ENCODE data around the gene SIK2. TPM values are rescaled to one million over a fixed set of nuclear protein-coding genes. Genes with fewer than 3 reads are reported as not detected.

The SIK2 gene
- total and polyA plus RNA-seq, 2 donors (not counting 1 experiment from before 2014, with no cell fraction given) = 4.9 to 21.8 TPM

DNA sequence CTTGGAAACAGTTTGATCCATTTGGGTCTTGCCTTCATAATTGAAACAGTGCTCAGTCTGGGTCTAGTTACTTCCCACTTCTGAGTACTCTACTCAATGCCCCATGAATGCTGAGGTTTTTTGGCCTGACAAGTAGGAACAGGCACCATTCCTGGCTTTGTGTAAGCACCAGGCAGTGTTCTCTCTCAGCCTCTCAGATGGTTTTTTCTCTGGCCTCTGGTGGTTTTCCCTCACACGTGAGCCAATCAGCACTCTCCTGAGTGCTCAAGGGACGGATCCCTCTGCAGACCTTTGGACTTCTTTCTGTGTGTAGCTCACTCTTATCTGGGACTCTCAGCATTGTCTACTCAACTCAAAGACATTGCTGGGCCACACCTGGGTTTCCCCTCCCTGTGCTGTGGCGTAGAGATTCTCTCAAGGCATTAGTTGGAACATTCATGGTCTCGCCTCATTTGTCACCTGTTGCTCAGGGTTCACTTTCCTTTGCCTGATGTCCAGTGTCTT is 21.3 kb downstream of the SIK2 start:
- no peaks in the 10 kb centered on the region for H3K27me3 Mint-ChIP-seq
- H3K9me3 ChIP-seq (ENCODE audit: control extremely low read depth in 1 of 3, control insufficient read depth in 2 of 3, insufficient read depth in 1 of 3, low read length in 2 of 3) = no peaks in the 10 kb centered on the region
- no peak overlapping the region for H3K4me3 Mint-ChIP-seq
- H3K79me2 ChIP-seq (ENCODE audit: control insufficient read depth, insufficient read depth, low read length) = peaks cover 4% of the 10 kb centered on the region
- no peaks in the 10 kb centered on the region for H3K4me1 ChIP-seq (ENCODE audit: control insufficient read depth in 2 of 2, insufficient read depth in 2 of 2, low read length in 2 of 2)
- WGBS (ENCODE audit: insufficient coverage) = 100% methylated on average over 3 of the region's 4 CpGs
- no peak overlapping the region for H3K4me2 ChIP-seq (replicated peaks; ENCODE audit: low read depth, low read length, poor library complexity, severe bottlenecking)
- no peak overlapping the region for H3K4me3 ChIP-seq (ENCODE audit: control extremely low read depth in 1 of 5, extremely low read depth in 1 of 5, insufficient read depth in 1 of 5, low read depth in 2 of 5, low read length in 4 of 5)
- POLR2A ChIA-PET = no interaction called here
- DNase-seq (no peak), ATAC-seq (ENCODE audit: low read depth) (no peak)
- H3K27ac ChIP-seq (ENCODE audit: low read length in 2 of 2) = no peak overlapping the region
- H4K20me1 ChIP-seq (ENCODE audit: control insufficient read depth, insufficient read depth, low read length, poor library complexity, severe bottlenecking) = no peaks in the 10 kb centered on the region
- no peak overlapping the region for H3K27ac Mint-ChIP-seq
- no peaks in the 10 kb centered on the region for H3K4me1 Mint-ChIP-seq
- no peaks in the 10 kb centered on the region for H3K9me3 Mint-ChIP-seq (ENCODE audit: insufficient read depth)
- peaks cover 3 to 11% of the 10 kb centered on the region in 2 experiments for H3K36me3 ChIP-seq (replicated peaks in 1 of 2; ENCODE audit: control extremely low read depth in 1 of 2, control insufficient read depth in 1 of 2, extremely low read depth in 1 of 2, insufficient read depth in 2 of 2, low read length in 1 of 2)
- no peak overlapping the region for H3K9ac ChIP-seq (ENCODE audit: low read length)
- intact Hi-C loops (cut with micrococcal nuclease) = no loop called here
- CTCF ChIA-PET = no interaction called here
- no peak for TF ChIP-seq EZH2 (IDR thresholded peaks at IDR 0.05; ENCODE audit: borderline replicate concordance, insufficient read depth, low read depth, low read length, poor library complexity, severe bottlenecking)
- TF ChIP-seq, protein P1, sequence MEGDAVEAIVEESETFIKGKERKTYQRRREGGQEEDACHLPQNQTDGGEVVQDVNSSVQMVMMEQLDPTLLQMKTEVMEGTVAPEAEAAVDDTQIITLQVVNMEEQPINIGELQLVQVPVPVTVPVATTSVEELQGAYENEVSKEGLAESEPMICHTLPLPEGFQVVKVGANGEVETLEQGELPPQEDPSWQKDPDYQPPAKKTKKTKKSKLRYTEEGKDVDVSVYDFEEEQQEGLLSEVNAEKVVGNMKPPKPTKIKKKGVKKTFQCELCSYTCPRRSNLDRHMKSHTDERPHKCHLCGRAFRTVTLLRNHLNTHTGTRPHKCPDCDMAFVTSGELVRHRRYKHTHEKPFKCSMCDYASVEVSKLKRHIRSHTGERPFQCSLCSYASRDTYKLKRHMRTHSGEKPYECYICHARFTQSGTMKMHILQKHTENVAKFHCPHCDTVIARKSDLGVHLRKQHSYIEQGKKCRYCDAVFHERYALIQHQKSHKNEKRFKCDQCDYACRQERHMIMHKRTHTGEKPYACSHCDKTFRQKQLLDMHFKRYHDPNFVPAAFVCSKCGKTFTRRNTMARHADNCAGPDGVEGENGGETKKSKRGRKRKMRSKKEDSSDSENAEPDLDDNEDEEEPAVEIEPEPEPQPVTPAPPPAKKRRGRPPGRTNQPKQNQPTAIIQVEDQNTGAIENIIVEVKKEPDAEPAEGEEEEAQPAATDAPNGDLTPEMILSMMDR (IDR thresholded peaks at IDR 0.05) = no peak
- no peaks in the 10 kb centered on the region for H3K27me3 ChIP-seq (replicated peaks in 1 of 4; ENCODE audit: control extremely low read depth in 1 of 4, control insufficient read depth in 3 of 4, insufficient read depth in 4 of 4, low read length in 3 of 4)
- H2AFZ ChIP-seq (ENCODE audit: insufficient read depth, low read depth, low read length, poor library complexity, severe bottlenecking) = no peak overlapping the region

DNA sequence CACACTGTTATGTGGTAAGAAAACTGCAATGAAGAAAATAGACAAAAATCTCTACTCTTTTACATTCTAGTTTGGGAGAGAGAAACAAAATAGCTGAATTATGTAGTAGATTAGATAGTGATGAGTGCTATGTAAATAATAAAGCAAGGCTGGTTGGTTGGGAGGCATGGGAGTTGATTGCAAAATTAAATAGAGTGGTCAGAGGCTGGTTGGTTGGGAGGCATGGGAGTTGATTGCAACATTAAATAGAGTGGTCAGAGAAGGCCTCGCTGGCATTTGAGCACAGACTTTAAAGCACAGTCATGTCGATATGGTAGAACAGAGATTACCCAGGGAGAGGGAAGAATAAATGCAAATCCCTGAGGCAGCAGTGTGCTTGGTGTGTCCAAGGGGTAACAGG is 22.4 kb downstream of the SIK2 start:
- 100% methylated on average over 2 of the region's 2 CpGs for WGBS (ENCODE audit: insufficient coverage)
- H3K27ac Mint-ChIP-seq = no peak overlapping the region

More for the DNA sequence above, 22.4 kb downstream of the SIK2 start:
- peaks cover 6 to 11% of the 10 kb centered on the region in 2 experiments for H3K36me3 ChIP-seq (replicated peaks in 1 of 2; ENCODE audit: control extremely low read depth in 1 of 2, control insufficient read depth in 1 of 2, extremely low read depth in 1 of 2, insufficient read depth in 2 of 2, low read length in 1 of 2)
- no peak overlapping the region for H3K9ac ChIP-seq (ENCODE audit: low read length)
- H3K4me2 ChIP-seq (replicated peaks; ENCODE audit: low read depth, low read length, poor library complexity, severe bottlenecking) = no peak overlapping the region
- ChIA-PET POLR2A (no interaction called here), CTCF (interaction anchor here (1.2 kb wide), 1 partner anchor 137 kb away, joined by 3 read pairs; no protein-coding TSS in a partner anchor)
- no peak overlapping the region for H3K4me3 ChIP-seq (ENCODE audit: control extremely low read depth in 1 of 5, extremely low read depth in 1 of 5, insufficient read depth in 1 of 5, low read depth in 2 of 5, low read length in 4 of 5)
- H3K27me3 Mint-ChIP-seq = no peaks in the 10 kb centered on the region
- no peak for ATAC-seq (ENCODE audit: low read depth)
- no peaks in the 10 kb centered on the region for H3K4me1 ChIP-seq (ENCODE audit: control insufficient read depth in 2 of 2, insufficient read depth in 2 of 2, low read length in 2 of 2)
- H3K4me3 Mint-ChIP-seq = no peak overlapping the region
- no peaks in the 10 kb centered on the region for H3K9me3 ChIP-seq (ENCODE audit: control extremely low read depth in 1 of 3, control insufficient read depth in 2 of 3, insufficient read depth in 1 of 3, low read length in 2 of 3)
- no peak overlapping the region for H2AFZ ChIP-seq (ENCODE audit: insufficient read depth, low read depth, low read length, poor library complexity, severe bottlenecking)
- H3K4me1 Mint-ChIP-seq = no peaks in the 10 kb centered on the region
- no peak for TF ChIP-seq EZH2 (IDR thresholded peaks at IDR 0.05; ENCODE audit: borderline replicate concordance, insufficient read depth, low read depth, low read length, poor library complexity, severe bottlenecking)
- TF ChIP-seq, protein P1 (IDR thresholded peaks at IDR 0.05) = no peak
- no peaks in the 10 kb centered on the region for H3K9me3 Mint-ChIP-seq (ENCODE audit: insufficient read depth)
- no peaks in the 10 kb centered on the region for H3K27me3 ChIP-seq (replicated peaks in 1 of 4; ENCODE audit: control extremely low read depth in 1 of 4, control insufficient read depth in 3 of 4, insufficient read depth in 4 of 4, low read length in 3 of 4)
- no peak for DNase-seq
- H4K20me1 ChIP-seq (ENCODE audit: control insufficient read depth, insufficient read depth, low read length, poor library complexity, severe bottlenecking) = no peaks in the 10 kb centered on the region
- H3K27ac ChIP-seq (ENCODE audit: low read length in 2 of 2) = no peak overlapping the region
- peaks cover 4% of the 10 kb centered on the region for H3K79me2 ChIP-seq (ENCODE audit: control insufficient read depth, insufficient read depth, low read length)
- intact Hi-C loops (cut with micrococcal nuclease) = no loop called here
